HFFc6 (cell line): Measurements from ENCODE around the gene INPP5K. TPM values are rescaled to one million over a fixed set of nuclear protein-coding genes. Genes with fewer than 3 reads are reported as not detected.
A peak's percentile ranks its signal among the peaks of the same experiment; 100 is the strongest.

Experiments used
- DNase-seq: peaks from one replicate; pipeline ENCODE4 v3.0.0-alpha.2; 2018
- H3K27ac Mint-ChIP-seq: 2 replicates; pipeline ENCODE4 v1.8.0; 2020; ENCODE audit warnings: mild to moderate bottlenecking, mixed read lengths
- H3K27me3 Mint-ChIP-seq: 2 replicates; pipeline ENCODE4 v1.8.0; 2021; ENCODE audit warnings: mild to moderate bottlenecking, moderate library complexity, mixed read lengths; ENCODE audit not compliant: insufficient read depth
- H3K36me3 Mint-ChIP-seq: 2 replicates; pipeline ENCODE4 v1.8.0; 2021; ENCODE audit warnings: low read depth, mixed read lengths
- H3K4me1 Mint-ChIP-seq: 2 replicates; pipeline ENCODE4 v1.8.0; 2020; ENCODE audit warnings: low read depth, mixed read lengths
- H3K4me3 Mint-ChIP-seq: 2 replicates; pipeline ENCODE4 v1.8.0; 2020; ENCODE audit warnings: mild to moderate bottlenecking, moderate library complexity, mixed read lengths
- H3K9me3 Mint-ChIP-seq: 2 replicates; pipeline ENCODE4 v1.8.0; 2020; ENCODE audit warnings: mild to moderate bottlenecking, mixed read lengths
- total RNA-seq, 6 experiments: library from RNA; stranded (reverse); fragmentation: NEBNext Ultra II Directional; extraction: Animal tissue kit (Norgen Biotek cat#: 25700); gene quantifications; 2 replicates in 1 of 6; 3 replicates in 5 of 6; pipeline ENCODE4 v1.2.3, GENCODE V29; 2021
- TF ChIP-seq, protein P1 (sequence below): fragments of 200-600 bp; sonication (generic); IDR thresholded peaks from 2 replicates; pipeline ENCODE4 v1.5.0; 2021; ENCODE audit warnings: antibody characterized with exemption, mild to moderate bottlenecking

Gene INPP5K
- total RNA-seq, 6 experiments from 2014 or later, result 18.2 to 23.5 (median 20.3) TPM

DNA sequence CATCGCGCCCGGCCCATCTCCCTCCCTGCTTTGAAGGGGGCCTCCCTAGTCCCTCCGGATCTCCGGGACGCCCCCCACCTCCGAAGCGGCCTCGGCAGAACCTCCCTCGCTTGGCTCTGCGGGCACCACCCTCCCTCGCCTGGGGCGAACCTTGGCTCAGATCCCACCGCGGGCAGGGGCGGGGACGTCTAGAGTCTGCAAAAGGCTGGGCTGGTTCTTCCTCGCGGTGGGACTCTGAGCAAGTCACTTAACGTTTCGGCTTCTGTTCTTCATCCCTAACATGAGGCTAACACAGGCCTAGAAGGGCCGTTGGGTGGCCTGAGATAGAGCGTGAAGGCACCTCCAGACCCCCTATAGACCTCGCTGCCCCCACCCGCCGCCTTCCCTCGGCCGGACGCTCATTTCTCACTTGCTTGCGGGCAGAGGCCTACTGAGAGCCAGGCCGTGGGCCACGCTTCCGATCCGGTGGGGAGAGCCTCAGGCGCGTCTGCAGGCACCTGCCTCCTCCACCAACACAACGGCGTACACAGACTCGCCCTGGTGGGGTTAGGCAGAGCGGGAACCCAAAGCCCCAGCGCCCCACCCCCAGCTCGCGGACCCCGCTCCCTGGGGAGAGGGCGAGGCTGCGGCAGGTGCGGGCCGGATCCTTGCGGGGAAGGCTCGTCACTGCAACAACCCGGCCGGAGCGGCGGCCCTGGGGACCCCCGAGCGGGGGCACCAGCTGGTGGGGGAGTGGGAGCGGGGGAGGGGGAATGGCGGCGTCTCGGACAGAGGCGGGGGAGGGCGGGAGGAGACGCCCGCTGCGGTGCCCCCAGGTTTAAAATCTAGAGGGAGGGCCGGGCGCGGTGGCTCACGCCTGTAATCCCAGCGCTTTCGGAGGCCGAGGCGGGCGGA, 29.4 kb downstream of the INPP5K start:
- TF ChIP-seq, protein P1, sequence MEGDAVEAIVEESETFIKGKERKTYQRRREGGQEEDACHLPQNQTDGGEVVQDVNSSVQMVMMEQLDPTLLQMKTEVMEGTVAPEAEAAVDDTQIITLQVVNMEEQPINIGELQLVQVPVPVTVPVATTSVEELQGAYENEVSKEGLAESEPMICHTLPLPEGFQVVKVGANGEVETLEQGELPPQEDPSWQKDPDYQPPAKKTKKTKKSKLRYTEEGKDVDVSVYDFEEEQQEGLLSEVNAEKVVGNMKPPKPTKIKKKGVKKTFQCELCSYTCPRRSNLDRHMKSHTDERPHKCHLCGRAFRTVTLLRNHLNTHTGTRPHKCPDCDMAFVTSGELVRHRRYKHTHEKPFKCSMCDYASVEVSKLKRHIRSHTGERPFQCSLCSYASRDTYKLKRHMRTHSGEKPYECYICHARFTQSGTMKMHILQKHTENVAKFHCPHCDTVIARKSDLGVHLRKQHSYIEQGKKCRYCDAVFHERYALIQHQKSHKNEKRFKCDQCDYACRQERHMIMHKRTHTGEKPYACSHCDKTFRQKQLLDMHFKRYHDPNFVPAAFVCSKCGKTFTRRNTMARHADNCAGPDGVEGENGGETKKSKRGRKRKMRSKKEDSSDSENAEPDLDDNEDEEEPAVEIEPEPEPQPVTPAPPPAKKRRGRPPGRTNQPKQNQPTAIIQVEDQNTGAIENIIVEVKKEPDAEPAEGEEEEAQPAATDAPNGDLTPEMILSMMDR, result no peak
- peaks cover 43% of the 10 kb centered on the region for H3K4me1 Mint-ChIP-seq
- H3K36me3 Mint-ChIP-seq, result peaks cover 8% of the 10 kb centered on the region; the same call in 1 of the 2 replicates
- H3K9me3 Mint-ChIP-seq, result no peaks in the 10 kb centered on the region
- no peaks in the 10 kb centered on the region; the same call in none of the 2 replicates for H3K27me3 Mint-ChIP-seq
- peak overlapping the region; percentile 83 for H3K4me3 Mint-ChIP-seq
- DNase-seq, result peak; percentile 52
- peak overlapping the region; percentile 94 for H3K27ac Mint-ChIP-seq

DNA sequence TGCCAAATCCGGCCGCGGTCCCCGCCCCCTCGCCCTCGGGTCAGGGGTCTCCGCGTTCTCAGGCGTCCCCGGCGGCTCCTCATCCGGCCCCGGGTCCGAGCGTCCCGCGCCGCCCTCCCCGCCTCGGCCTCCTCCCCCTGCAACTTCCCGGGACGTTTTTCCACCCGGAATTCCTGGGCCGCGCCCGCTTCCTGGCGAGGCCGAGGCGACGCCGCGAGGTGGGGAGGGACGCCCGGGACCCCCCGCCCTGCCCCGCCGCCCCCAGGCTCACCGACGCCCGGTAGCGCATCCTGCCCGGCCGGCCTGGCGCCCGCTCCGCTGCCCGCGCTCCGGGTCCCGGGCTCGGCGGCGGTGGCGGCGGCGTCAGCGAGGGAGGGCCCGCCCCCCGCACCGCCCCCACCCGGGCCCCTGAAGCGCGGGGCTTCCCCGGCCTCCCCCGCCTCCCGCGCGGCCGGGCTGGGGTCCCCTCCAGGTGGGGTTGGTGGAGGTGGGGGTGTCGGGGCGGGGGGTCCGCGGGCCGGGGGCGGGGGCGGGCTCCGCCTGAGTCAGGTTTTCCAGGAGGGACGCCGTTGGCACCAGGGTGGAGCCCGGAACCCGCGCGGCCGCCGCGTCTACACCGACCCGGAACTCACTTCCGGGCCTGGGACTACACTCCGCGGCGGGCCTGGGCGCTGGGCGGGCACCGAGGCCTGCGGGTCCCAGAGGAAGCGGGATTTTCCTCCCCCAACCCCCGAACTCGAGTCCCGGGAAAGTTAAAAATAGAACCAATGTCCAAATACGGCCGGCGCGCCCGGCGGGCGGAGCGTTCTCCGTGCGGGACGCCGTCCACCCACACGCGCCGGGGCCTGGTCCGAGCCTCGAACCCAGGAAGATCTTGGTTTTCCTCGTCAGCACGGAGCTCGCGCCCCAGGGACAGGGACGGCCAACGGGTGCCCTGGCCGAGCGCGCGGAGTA, 30.7 kb downstream of the INPP5K start:
- no peaks in the 10 kb centered on the region for H3K9me3 Mint-ChIP-seq
- peak; percentile 59 for DNase-seq
- H3K27me3 Mint-ChIP-seq, result no peaks in the 10 kb centered on the region; the same call in none of the 2 replicates
- peak overlapping the region; percentile 91 for H3K4me3 Mint-ChIP-seq
- peaks cover 19% of the 10 kb centered on the region for H3K36me3 Mint-ChIP-seq
- H3K27ac Mint-ChIP-seq, result peak overlapping the region; percentile 94
- TF ChIP-seq, protein P1, result no peak
- H3K4me1 Mint-ChIP-seq, result peaks cover 49% of the 10 kb centered on the region

GRCh38 chr17:1484676-1485422, 31.6 kb downstream of the INPP5K start:
- no peaks in the 10 kb centered on the region; the same call in none of the 2 replicates for H3K27me3 Mint-ChIP-seq
- peaks cover 41% of the 10 kb centered on the region for H3K4me1 Mint-ChIP-seq
- TF ChIP-seq, protein P1, result peak; percentile 46
- H3K27ac Mint-ChIP-seq, result peak overlapping the region; percentile 89
- H3K36me3 Mint-ChIP-seq, result peaks cover 18% of the 10 kb centered on the region
- H3K4me3 Mint-ChIP-seq, result peak overlapping the region; percentile 91
- no peaks in the 10 kb centered on the region for H3K9me3 Mint-ChIP-seq
- DNase-seq, result peak; percentile 45

DNA sequence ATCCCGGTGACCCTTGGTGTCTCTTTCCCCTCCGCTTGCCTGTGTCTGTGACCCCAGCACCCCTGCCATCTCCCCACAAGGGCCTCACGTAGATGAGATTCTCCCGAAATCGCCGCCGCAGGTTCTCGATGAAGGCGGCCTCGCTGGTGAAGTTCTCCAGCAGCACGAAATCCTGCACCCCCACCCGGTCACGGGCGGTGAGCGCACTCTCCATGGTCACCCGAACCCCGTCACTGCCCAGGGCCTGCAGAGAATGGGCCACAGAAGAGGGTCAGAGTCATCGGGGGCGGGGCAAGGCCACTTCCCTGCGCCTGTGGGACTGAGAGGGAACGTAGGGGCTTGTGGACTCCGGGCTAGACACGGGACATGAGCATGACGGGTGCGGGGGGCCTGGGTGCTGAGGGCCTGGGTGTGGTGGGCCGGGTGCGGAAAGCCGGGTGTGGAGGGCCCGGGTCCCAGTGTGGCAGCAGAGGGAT, 32.3 kb downstream of the INPP5K start:
- H3K36me3 Mint-ChIP-seq, result peaks cover 18% of the 10 kb centered on the region
- H3K4me1 Mint-ChIP-seq, result peaks cover 33% of the 10 kb centered on the region
- DNase-seq, result no peak
- no peaks in the 10 kb centered on the region for H3K9me3 Mint-ChIP-seq
- H3K27me3 Mint-ChIP-seq, result no peaks in the 10 kb centered on the region; the same call in none of the 2 replicates
- peak overlapping the region; percentile 89 for H3K27ac Mint-ChIP-seq
- peak overlapping the region; percentile 91 for H3K4me3 Mint-ChIP-seq
- TF ChIP-seq, protein P1, result no peak

GRCh38 chr17:1482680-1483079, 33.7 kb downstream of the INPP5K start:
- Mint-ChIP-seq H3K27me3 (peaks cover 4% of the 10 kb centered on the region), H3K4me1 (peaks cover 25% of the 10 kb centered on the region), H3K9me3 (no peaks in the 10 kb centered on the region), H3K4me3 (no peak overlapping the region), H3K27ac (no peak overlapping the region), H3K36me3 (peaks cover 18% of the 10 kb centered on the region)
- no peak for DNase-seq
- TF ChIP-seq, protein P1, result no peak
